Kidney epithelial cell (primary cell): ENCODE measurements around the gene ZNF469. TPM values are rescaled to one million over a fixed set of nuclear protein-coding genes. Genes with fewer than 3 reads are reported as not detected.

Experiments
- DNase-seq: peaks from one replicate; pipeline ENCODE4 v3.0.0-alpha.2; 2010; ENCODE audit warnings: low read depth
- H3K27me3 ChIP-seq: 2 replicates; pipeline ENCODE4 v1.6.0; 2011; ENCODE audit warnings: low read length; ENCODE audit not compliant: control insufficient read depth, insufficient read depth
- H3K36me3 ChIP-seq: 2 replicates; pipeline ENCODE4 v1.5.1; 2011; ENCODE audit warnings: low read length; ENCODE audit not compliant: control insufficient read depth, insufficient read depth
- H3K4me3 ChIP-seq: 2 replicates; pipeline ENCODE4 v1.5.1; 2011; ENCODE audit warnings: low read depth, mild to moderate bottlenecking, control low read depth, low read length
- total RNA-seq: library from RNA; depleted of rRNA; stranded (reverse); fragments of >200 nt; gene quantifications from 2 replicates; pipeline ENCODE4 v1.2.3, GENCODE V29; 2015
- TF ChIP-seq, protein P1 (sequence below): IDR thresholded peaks from 2 replicates; pipeline ENCODE4 v1.5.1; 2011; ENCODE audit warnings: mild to moderate bottlenecking, moderate library complexity, low read length, control low read depth, inconsistent platforms; ENCODE audit not compliant: insufficient read depth, poor library complexity, severe bottlenecking

The ZNF469 gene
- total RNA-seq, 1 donor from 2014 or later, result 8.3 TPM

DNA sequence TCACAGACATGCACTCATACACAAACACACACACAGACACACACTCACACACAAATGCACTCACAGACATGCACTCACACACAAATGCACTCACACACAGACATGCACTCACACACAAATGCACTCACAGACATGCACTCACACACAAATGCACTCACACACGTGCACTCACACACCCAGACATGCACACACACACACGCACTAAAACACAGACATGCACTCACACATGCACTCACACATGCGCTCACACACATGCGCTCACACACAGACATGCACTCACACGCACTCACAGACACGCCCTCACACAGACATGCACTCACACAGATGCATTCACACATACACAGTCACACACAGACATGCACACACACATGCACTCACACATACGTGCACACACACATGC, 2.7 kb upstream of the ZNF469 start:
- H3K4me3 ChIP-seq, result no peak overlapping the region
- H3K27me3 ChIP-seq, result peaks cover 17% of the 10 kb centered on the region
- no peaks in the 10 kb centered on the region for H3K36me3 ChIP-seq
- TF ChIP-seq, protein P1, sequence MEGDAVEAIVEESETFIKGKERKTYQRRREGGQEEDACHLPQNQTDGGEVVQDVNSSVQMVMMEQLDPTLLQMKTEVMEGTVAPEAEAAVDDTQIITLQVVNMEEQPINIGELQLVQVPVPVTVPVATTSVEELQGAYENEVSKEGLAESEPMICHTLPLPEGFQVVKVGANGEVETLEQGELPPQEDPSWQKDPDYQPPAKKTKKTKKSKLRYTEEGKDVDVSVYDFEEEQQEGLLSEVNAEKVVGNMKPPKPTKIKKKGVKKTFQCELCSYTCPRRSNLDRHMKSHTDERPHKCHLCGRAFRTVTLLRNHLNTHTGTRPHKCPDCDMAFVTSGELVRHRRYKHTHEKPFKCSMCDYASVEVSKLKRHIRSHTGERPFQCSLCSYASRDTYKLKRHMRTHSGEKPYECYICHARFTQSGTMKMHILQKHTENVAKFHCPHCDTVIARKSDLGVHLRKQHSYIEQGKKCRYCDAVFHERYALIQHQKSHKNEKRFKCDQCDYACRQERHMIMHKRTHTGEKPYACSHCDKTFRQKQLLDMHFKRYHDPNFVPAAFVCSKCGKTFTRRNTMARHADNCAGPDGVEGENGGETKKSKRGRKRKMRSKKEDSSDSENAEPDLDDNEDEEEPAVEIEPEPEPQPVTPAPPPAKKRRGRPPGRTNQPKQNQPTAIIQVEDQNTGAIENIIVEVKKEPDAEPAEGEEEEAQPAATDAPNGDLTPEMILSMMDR, result no peak
- DNase-seq, result no peak

DNA sequence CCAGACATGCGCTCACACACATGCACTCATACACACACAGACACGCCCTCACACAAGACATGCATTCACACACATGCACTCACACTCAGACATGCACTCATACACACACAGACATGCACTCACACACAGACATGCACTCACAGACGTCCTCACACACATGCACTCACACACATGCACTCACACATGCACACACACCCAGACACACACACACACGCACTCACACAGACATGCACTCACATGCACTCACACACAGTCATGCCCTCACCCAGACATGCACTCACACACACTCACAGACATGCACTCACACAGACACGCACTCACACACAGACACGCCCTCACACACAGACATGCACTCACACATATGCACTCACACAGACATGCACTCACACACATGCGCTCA, 2.1 kb upstream of the ZNF469 start:
- DNase-seq, result no peak
- Histone ChIP-seq H3K4me3 (no peak overlapping the region), H3K36me3 (no peaks in the 10 kb centered on the region), H3K27me3 (peaks cover 17% of the 10 kb centered on the region)
- TF ChIP-seq, protein P1, result no peak

GRCh38 chr16:88381820-88382451, 823 bp upstream of the ZNF469 start:
- TF ChIP-seq, protein P1, result no peak
- no peak overlapping the region for H3K4me3 ChIP-seq
- DNase-seq, result no peak
- peaks cover 10% of the 10 kb centered on the region for H3K27me3 ChIP-seq
- H3K36me3 ChIP-seq, result no peaks in the 10 kb centered on the region

DNA sequence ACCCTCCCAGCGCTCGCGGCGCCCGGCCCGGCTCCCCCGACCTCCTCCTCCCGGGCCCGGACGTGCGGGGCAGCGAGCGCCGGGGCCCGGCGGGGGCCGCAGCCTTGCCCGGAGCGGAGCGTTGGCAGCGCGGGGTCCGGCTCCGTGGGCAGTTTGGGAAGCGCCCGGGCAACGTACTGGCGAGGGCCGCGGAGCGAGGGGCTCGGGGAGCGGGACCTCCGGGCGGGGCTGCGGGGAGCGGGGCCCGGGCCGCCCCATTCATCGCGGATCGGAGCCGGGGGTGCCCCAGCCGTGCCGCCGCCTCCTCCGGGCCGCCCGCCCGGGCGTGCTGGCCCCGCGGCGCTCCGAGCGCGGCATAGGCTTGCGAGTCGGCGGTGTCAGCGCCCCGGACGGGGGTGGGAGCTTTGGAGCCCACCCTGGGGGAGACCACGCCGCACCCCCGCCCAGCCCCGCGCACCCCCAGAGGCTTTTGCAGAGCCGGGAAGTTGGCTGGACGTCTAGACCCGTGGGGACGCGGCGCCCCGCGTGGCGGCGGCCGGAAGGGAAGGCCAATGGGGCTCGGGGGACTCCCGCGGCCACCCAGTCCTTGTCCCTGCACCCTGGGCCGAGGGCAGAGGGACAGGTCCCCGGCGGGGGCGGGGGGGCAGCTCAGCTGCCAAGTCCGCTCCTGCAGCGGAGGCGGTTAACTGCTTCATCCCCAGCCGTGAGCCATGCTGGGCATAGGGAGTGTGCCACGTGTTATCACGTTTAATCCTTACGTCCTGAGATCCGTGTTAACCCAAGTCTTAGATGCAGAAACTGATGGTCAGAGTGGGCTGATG, 852 bp downstream of the ZNF469 start:
- Histone ChIP-seq H3K4me3 (peak overlapping the region; percentile 28), H3K36me3 (no peaks in the 10 kb centered on the region), H3K27me3 (peaks cover 10% of the 10 kb centered on the region)
- DNase-seq, result no peak
- TF ChIP-seq, protein P1, result peak; percentile 57

- TF ChIP-seq, protein P1, result no peak
- Histone ChIP-seq H3K36me3 (no peaks in the 10 kb centered on the region), H3K4me3 (no peak overlapping the region), H3K27me3 (peaks cover 10% of the 10 kb centered on the region)
- DNase-seq, result no peak
Measured at GRCh38 chr16:88384222-88385111, 1.7 kb downstream of the ZNF469 start.
